K562 (cell line): ENCODE results near the gene SLC6A9. TPM values are rescaled to one million over a fixed set of nuclear protein-coding genes. Genes with fewer than 3 reads are reported as not detected.

Experiments
- CHD7 ChIP-seq: fragments of 200-600 bp; sonication (generic); IDR thresholded peaks from one replicate; pipeline ENCODE4 v1.6.1; 2012; ENCODE audit warnings: mild to moderate bottlenecking, low read depth, low read length, inconsistent platforms
- PML ChIP-seq: IDR thresholded peaks from 2 replicates; pipeline ENCODE4 v1.6.1; 2012; ENCODE audit warnings: low read length, inconsistent platforms
- polyA plus RNA-seq, 8 experiments: library from polyadenylated mRNA; depleted of rRNA in 4 of 8; stranded (reverse) in 5 of 8; unstranded in 3 of 8; fragments of >200 nt; fragmentation: Nextera tagmentation in 2 of 8; fragmentation: Illumina TruSeq in 1 of 8; extraction: Ambion mirVana in 2 of 8; extraction: Trizol in 1 of 8; gene quantifications; 2 replicates each; pipeline versions ENCODE4 v1.2.1 to v1.2.3, GENCODE V29; 2011 to 2014; ENCODE audit warnings: inconsistent platforms in 1 of 8, missing spikeins in 1 of 8
- total RNA-seq, 7 experiments: library from RNA; depleted of rRNA in 6 of 7; stranded (reverse); fragments of >200 nt in 6 of 7; fragmentation: Illumina TruSeq in 2 of 7; extraction: Trizol in 2 of 7; gene quantifications; 2 replicates each; pipeline versions ENCODE4 v1.2.1 to v1.2.3, GENCODE V29; 2011 to 2021; ENCODE audit warnings: low replicate concordance in 1 of 7

SLC6A9 gene
- total and polyA plus RNA-seq, 9 of the 15 experiments (the other 6 are each of a cell fraction or from before 2014, with no cell fraction given): 0.17 to 18.7 (median 2.9) TPM

- TF ChIP-seq CHD7 (no peak), PML (no peak)
Observed at GRCh38 chr1:44040846-44041245, 9.6 kb upstream of the SLC6A9 start (continued).
